Cardiac septum (tissue), 1 donor: ENCODE data around the gene XYLB. TPM values are rescaled to one million over a fixed set of nuclear protein-coding genes. Genes with fewer than 3 reads are reported as not detected.
"Not testable (repeated sequence)": the region's sequence is repeated elsewhere in the genome, so short reads cannot be mapped to it uniquely, and the experiment has no call there.

Source experiments
- DNase-seq: peaks from one replicate; pipeline ENCODE4 v3.0.0-alpha.2; 2020; ENCODE audit warnings: low spot score
- intact Hi-C: fragments of 100-400 bp; cut with DNase I; formaldehyde crosslinking; loops from one replicate; pipeline ENCODE4 v1.14.0; 2022
- total RNA-seq: library from RNA; stranded (reverse); fragmentation: NEBNext Ultra II Directional; extraction: Animal tissue kit (Norgen Biotek cat#: 25700); gene quantifications from one replicate; pipeline ENCODE4 v1.2.1, GENCODE V29; 2021
- donor health status: DM: no; HTN: no; CAD: no.

Gene XYLB
- total RNA-seq, 1 donor from 2014 or later, result 0.46 TPM

DNA sequence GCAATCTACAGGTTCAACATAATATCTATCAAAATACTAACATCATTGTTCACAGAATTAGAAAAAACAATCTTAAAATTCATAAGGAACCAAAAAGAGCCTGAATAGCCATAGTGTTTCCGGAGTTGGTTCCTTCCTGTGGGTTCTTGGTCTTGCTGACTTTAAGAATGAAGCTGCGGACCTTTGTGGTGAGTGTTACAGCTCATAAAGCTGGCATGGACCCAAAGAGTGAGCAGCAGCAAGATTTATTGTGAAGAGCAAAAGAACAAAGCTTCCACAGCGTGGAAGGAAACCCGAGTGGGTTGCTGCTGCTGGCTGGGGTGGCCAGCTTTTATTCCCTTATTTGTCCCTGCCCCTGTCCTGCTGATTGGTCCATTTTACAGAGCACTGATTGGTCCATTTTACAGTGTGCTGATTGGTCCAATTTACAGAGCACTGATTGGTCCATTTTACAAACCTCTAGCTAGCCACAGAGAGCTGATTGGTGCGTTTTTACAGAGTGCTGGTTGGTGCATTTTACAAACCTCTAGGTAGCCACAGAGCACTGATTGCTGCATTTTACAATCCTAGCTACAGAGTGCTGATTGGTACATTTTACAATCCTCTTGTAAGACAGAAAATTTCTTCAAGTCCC is 92.0 kb downstream of the XYLB start:
- DNase-seq, intact Hi-C loops: not testable (repeated sequence)

DNA sequence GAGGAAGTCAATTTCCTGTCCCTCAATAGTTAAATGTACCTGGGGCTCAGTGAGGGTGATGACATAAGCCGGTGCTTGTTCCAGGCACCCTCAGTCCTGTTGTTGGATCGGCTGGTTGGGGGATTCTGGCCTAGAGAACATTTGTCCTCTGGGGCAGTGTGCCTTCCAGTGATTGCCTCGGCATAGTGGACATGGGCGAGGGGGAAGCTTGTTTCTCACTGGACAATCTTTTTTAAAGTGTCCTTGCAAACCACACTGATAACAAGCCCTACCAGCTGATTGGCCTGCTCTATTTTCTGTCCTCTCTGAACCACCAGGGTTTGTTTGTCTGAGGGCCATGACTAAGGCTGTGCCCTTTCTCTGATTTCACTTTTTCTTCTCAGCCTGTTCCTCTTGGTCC is 96.6 kb downstream of the XYLB start:
- DNase-seq, intact Hi-C loops: not testable (repeated sequence)

DNA sequence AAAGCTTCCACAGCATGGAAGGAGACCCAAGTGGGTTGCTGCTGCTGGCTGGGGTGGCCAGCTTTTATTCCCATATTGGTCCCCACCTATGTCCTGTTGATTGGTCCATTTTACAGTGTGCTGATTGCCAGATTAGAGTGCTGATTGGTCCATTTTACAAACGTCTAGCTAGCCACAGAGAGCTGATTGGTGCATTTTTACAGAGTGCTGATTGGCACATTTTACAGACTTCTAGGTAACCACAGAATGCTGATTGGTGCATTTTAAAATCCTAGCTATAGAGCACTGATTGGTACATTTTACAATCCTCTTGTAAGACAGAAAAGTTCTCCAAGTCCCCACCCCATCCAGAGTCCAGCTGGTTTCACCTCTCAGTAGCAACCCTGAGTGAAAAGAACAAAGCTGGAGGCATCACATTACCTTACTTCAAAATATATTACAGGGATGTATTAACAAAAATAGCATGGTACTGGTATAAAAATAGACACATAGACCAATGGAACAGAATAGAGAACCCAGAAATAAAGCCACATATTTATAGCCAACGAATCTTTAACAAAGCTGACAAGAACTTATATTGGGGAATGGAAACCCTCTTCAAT is 99.6 kb downstream of the XYLB start:
- DNase-seq, result no peak
- intact Hi-C loops, result no loop called here

DNA sequence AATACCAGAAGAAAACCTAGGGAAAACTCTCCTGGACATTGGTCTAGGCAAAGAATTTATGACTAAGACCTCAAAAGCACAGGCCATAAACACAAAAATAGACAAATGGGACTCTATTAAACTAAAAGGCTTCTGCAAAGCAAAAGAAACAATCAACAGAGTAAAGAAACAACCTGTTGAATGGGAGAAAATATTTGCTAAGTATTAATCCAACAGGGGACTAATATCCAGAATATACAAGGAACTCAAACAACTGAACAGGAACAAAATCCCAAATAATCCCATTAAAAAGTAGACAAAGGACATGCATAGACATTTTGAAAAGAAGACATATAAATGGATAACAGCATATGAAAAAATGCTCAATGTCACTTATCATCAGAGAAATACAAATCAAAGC is 100.2 kb downstream of the XYLB start:
- DNase-seq, result no peak
- intact Hi-C loops, result no loop called here

DNA sequence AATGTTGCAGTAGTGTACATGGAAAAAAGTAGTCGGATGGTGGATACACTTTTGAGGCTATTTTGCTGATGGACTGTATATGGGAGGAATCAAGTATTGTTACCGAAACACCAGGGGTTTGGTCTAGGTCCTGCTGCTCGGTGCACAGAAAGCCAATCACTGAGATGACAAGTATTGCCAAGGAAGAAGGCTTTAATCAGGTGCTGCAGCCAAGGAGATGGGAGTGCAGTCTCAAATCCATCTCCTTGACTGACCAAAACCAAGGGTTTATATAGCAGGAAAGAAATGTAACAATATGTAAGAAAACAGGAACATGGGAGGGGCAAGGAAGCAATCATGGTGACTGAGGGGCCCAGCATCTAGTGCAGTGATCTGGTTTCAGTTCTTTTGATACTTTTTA is 104.3 kb downstream of the XYLB start:
- DNase-seq, result no peak
- intact Hi-C loops, result loop anchor here (10.0 kb wide), 1 partner anchor 286 kb away; the partner anchor contains the start of gene OXSR1

DNA sequence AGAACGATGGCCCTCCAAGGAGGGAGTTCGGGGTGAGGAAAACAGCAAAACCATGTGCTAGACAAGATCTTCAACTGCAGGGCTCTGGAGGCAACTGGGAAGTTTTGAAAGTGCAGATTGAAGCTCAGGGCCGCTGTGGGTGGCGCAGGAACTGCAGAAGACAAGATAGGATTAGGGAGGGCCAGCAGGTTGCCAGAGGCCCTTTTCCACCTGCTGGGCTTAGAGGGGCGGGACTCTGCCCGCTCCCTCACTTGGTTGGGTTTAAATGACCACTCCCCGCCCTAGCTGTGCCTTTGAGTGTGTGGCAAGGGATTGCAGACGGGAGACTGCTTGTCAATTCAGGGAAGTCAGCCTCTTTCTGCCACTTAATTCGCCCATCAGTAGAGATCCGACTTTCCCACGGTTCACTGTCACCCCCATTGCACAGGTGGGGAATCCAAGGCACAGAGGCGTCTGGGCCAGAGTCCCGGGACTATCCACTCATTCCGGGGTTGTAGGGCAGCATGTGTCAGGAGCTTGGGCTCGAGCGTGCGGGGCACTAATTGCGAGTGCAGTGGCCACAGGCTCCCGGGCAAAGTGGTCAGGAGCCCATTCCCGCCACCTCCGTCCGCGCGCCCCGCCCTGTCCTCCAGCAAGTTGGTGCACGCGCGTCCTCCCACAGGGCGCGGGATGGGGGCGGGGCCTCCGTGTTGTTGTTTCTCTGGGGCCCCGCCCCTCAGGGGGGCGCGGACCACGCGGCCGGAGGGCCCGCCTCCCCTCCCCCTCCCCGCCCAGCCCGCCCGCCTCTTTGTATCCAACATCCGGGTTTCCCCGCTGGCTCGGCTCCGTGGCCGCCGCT is 106.7 kb downstream of the XYLB start, which contains the start of gene ACVR2B:
ACVR2B (plus strand) TSS at position 816 of the 838 bp plus-strand sequence. CDS start 433 bp downstream, outside the sequence.
- DNase-seq, result peak; percentile 92
- intact Hi-C loops, result loop anchor here (1.0 to 10.0 kb wide), 2 partner anchors 288 to 316 kb away; partner anchors contain the start of genes ACAA1 and OXSR1

DNA sequence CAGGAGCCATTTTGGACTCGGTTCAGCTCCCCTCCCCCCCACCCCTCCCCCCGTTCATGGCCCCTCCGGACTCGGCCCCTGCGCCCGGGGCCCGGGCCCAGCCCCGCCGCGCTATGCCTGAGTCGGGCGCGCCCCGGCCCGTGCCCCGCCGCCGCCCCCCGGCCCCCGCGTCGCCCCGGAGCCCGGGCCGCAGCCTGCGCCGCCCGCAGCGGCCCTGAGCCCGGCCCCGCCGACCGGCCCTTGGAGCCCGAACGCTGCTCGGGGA is 107.3 kb downstream of the XYLB start:
- intact Hi-C loops, result loop anchor here (1.0 to 10.0 kb wide), 3 partner anchors 107 to 317 kb away; partner anchors contain the start of genes ACAA1, OXSR1 and XYLB
- DNase-seq, result no peak

DNA sequence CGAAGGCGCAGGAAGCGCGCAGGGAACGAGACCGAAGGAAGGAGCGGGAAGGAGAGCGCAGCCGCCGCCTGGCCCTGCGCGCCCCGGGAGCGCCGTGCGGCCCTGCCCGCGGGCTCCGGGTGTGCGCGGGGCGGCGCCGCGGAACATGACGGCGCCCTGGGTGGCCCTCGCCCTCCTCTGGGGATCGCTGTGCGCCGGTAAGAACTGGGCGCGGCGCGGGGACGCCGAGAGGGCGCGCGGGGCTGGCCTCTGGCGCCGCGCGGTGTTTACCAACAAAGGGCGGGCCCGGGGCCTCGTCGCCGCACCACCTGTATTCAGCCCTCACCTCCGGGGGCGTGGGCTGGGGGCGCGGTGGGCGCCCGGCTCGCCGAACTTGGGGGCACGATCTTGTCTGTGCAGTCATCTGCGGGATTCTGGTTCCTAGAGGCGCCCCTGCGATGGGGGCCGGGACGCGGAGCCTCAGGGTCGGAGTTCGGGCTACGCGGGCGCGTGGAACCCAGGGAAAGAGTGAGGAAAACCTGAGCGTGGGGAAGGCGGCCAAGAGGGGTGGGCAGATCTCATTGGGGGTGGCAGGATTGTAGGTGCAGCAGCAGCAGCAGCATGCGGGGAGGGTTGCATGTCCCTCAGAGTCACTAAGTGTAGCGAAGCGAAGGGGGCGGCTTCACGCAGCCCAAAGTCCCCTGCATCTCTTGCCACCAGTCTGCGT is 107.7 kb downstream of the XYLB start:
- intact Hi-C loops, result loop anchor here (2.0 to 10.0 kb wide), 2 partner anchors 108 to 290 kb away; partner anchors contain the start of genes OXSR1 and XYLB

DNA sequence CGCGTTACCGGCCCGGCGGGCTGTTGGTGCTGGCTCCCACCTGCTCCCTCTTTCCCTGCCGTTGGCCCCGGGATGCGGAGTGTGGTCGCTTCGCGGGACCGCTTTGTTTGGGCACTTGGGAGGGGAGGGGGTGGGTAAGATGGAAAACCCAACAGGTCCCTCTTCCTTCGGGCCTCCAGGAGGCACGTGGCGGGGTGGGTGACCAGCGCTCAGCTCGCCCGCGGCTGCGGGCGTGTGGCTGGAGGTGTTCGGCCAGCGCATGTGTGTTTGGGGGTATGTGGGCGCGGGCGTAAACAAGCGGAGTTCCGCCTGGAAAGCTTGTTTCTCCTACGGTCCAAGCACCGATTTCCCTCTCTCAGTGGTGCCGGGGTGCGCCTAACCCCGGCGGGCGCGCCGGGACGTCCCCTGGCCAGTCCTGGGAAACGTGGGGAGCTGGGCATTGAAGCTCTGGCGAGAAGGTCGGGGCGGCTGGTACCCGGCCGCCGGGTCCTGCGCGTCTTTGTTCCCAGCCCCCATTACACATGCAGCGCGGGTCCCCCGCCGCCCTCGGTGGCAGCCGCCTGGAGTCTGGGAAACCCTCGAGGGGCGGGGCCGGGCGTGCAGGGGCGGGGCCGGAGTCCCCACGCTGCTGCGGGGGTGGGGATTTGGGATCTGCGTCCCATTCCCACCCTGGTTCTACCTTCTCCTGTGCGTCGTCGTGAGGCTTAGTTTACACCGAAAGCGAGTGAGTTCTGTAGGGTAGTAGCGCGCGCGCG is 108.5 kb downstream of the XYLB start:
- DNase-seq, result no peak
- intact Hi-C loops, result loop anchor here (2.0 to 10.0 kb wide), 2 partner anchors 108 to 290 kb away; partner anchors contain the start of genes OXSR1 and XYLB

More for the DNA sequence above, 107.7 kb downstream of the XYLB start:
- no peak for DNase-seq

DNA sequence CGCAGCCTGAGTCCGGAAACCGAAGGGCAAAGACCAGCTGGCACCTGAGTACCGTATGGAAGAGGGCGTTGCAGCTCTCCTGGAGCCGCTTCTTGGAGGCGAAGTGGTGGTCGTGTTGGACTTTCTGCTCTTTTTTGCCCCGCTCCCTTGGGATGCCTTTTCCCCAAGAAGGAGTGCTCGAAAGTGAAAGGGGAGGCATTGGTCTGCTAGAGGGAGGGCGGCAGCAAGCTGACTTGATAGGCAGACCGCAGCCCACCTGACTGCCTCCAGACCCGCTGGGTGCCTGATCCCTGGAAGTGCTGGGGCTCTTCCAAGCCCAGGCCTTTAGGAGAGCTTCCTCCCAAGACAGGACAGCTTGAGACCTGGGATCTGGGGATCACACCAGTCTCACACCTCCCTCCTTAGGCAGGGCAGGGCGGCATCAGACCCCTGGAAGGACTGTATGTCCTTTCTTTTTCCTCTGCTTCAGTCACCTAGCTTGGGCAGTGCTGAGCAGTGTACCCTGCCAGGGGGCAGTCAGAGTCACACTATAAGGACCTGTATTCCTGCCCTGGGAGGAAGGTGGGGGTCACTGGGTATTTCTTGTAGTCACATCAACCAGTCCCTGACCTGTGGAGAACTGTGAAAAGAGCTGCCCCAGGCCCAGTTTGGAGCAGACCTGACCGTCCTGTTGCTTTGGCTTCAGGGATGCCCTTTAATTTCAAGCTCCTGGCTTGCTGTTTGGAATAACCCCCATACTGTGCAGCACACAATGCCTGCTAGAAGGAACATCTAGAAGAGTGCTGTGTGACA is 109.2 kb downstream of the XYLB start:
- intact Hi-C loops, result loop anchor here (2.0 to 10.0 kb wide), 2 partner anchors 109 to 291 kb away; partner anchors contain the start of genes OXSR1 and XYLB
- no peak for DNase-seq

DNA sequence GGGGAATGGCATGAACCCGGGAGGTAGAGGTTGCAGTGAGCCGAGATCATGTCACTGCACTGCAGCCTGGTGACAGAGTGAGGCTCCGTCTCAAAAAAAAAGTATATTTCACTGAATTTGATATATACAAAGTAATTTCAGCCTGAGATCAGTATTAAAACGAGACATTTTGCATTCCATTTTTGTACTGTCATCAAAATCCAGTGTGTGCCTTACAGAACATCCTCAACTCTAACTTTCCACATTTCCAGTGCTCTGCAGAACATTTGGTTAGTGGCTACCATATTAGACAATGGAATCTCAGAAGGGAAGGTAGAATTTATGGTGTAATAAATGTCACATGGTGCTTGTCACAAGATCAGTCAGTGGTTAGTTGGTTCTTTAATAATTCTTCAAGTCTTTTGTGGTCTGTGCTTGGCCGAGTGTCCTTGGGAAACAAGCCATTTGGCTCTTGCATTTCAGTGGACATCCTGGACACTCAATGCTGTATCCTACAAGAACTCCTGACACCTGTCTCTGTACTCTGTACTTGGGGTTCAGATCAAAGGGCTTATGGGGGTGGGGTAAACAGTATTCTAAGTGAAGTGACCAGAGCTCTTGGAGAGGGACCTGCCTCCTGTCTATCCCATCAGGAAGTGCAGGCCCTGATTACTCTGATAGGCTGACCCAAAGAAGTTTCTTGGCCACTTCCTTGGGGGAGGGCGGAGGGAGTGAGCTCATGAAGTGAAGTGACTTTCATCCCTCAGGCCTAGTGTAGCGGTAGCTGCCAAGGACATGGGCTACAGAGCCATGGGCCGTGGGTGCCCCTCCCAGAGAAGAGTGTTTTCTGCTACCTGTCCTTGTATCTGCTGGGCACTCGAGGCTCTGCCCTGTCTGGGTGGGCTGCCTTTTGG is 110.8 kb downstream of the XYLB start:
- DNase-seq, result no peak
- intact Hi-C loops, result loop anchor here (10.0 kb wide), 1 partner anchor 293 kb away; the partner anchor contains the start of gene OXSR1

DNA sequence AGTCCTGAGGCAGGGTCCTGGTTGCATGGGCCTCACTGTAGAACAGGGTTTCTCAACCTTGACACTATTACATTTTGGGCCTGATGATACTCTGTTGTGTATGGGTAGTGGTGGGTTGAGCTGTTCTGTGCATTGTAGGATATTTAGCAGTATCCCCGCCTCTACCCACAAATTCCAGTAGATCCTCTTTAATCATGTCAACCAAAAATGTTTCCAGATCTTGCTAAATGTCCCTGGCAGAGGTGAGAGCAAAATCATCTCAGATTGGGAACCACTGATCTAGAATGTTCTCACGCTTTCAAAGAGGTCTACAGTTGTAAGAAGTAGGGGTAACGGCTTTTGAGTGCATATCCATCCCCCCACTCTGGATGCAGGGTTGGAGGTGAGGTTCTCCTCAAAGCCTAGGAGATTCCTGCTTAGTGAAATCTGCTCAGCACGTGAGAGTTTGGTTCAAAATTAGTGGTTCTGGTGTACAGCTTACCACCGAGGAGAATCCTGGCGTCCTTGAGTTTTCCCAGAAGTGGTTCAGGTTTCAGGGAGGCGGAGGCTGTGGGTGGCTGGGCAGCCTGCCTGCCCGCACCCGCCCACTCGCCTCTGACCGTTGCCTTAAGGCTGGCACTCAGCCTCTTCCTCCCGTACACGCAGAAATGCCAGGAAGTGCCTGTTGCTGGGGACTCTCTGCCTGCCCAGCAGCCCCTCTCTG is 112.4 kb downstream of the XYLB start:
- intact Hi-C loops, result loop anchor here (10.0 kb wide), 1 partner anchor 294 kb away; the partner anchor contains the start of gene OXSR1
- DNase-seq, result no peak

DNA sequence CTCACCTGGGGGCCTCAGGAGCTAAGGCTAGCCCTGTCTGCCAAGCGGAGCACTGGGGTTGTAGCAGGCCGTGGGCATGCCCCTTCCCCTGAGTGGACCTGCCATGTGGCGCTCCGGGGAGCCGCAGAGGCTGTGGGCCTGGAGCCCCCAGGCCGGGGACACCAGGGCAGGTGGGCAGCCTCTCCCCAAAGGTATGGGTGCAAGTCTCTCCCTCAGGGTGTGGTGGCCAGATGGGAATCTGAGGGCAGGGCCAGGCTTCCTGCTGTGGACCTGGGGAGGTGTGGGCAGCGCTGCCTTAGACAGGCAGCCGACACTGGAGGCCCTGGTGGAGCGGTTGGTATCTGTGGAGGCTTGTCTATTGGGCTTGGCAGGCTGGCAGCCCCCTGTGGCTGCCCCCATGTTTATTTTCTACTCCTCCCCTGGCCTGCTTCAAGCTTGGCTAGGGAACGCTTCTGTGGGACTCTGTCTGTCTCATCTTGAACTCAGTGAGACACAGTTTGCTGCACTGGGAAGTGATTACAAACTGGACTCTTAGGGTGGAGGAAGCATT is 113.0 kb downstream of the XYLB start:
- intact Hi-C loops, result loop anchor here (10.0 kb wide), 1 partner anchor 295 kb away; the partner anchor contains the start of gene OXSR1
- no peak for DNase-seq

DNA sequence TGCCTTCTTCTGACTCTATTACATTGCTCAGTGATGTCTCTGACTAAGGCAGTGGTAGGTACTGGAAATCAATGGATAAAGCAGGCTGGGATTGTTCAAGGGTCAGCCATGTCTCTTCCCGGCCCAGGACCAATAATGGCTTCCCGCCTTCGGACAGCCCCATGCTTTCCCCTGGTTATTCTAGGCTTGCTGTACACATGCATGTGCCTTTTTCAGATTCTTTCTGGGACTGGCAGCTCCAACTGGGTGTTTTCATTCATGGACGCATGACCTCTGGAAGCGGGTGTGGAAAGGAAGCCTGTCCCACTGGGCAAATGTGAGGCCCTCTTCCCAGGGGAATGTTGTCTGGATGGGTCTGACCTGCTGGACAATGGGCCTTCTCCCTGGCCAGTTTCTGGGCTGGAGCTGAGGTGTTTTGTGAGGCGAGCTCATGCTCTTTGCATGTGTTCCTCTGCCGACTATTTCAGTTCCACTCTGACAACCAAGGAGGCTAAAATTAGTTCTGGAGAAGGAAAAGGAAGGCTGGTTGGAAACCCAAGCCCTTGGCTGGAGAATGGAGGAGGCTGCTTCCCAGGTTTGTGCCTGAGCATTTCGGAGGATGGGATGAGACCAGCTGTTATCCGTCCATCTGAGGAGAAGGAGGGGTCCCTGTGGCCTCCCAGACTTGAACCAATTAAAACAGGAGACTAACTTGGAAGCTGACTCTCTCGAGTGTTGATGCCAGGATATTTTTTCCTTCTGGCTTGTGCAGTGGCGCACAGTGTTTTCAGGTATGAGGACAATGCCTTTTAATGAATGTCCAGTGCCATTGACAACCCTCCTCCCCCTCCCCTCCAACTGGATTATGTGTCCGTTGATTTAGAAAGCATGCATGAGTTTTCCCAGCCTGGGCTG is 114.0 kb downstream of the XYLB start:
- intact Hi-C loops, result no loop called here

More for the DNA sequence above, 114.0 kb downstream of the XYLB start:
- no peak for DNase-seq
